GM21737 (cell line): ENCODE results near the gene MOCS1.

Experiments
- ATAC-seq: cut with Tn5 transposase; IDR thresholded peaks from one replicate; pipeline ENCODE4 v1.9.1; 2021; ENCODE audit warnings: mild to moderate bottlenecking, moderate library complexity; ENCODE audit not compliant: unreplicated experiment

The MOCS1 gene

DNA sequence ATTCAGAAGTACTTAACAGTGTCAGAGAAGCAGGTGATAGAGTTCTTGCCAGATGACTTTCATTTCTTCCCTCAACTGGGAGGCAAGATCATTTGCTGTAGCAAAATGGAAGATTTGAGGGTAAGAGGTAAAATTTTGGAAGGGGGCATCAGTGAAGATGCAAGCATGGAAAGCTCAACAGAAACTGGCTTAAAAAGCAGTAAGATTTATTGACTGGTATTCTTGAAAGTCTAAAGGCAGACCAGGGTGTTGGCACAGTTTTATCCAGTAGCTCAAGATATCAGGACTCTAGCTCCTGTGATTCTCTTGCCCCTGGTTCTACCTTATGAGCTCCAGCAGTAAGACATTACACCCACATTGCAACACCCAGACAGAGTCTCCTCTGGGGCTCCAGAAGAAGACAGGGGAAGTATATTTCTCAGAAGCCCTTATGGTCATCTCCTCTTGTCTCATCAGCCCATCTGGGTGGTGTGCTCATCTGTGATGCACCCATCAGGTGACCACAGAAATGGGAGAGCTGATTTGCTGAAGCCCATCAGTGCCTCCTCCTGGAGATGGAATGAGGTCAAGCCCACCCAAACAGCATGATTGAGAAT lies 16.0 kb upstream of the MOCS1 start:
- no peak for ATAC-seq

DNA sequence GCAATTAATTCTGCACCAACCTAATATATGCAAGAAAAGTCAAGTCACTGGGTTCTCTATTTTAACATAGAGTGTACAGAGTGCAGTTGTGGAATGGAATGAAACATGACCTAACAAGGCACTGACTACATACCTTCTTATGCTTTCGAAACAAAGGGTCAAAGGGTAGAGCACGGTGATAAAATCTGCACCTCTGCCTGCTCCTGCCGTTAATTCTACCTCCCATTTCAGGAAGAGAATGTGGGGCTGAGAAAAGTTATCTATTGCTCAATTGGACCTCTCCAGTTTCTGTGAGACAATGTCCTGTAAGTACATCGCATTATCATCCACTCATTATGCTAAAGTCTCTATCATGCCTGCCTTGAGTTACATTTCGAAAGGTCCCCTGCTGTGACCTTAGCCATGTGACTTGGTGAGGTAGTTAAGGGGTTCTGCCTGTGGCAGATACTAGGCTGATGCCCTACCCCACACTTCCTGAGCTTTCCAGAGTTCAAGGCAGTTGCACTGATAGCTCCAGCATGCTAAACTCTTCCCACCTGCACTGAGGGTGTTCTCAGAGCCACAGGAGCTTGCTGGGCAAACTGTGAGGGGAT lies 14.0 kb upstream of the MOCS1 start:
- ATAC-seq = no peak

DNA sequence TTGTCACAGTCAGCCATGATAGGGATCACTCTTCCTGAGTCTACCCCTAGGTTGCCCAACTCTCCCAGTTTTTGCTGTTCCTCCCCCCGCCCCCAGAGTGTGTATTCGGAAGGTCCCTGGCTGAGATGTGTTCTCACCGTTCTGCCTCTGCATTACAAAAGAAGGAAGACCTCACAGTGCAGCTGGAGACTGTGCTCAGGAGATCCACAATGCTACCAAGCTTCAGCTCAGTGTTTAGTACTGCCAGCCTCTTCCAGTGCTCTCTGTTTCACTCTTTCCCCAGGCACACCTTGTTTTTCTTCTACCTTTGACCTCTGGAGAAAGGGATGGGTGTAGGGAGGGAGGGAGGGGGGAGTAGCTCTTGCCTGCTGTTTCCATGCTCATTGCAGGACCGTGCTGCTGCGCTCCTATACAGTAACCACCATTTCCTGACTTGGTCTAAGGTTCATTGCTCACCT lies 13.4 kb upstream of the MOCS1 start:
- ATAC-seq = no peak

DNA sequence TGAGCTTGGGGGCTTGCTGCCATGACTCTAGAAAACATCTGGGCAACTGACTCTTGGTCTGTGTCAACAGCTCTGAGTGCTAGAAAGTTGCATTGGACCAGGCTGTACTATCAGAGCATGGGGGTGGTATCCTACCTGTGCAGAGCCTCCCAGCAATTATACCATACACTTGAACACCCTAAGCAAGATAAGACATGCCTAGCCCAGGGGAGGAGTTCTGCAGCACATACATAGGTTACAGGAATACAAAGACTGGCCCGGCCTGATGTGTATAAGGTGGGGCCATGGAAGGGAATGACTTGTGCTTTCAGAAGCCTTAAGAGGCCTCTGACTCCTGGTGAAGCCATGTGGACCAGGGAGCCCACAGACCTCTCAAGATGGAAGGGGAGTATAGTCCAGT lies 11.4 kb upstream of the MOCS1 start:
- no peak for ATAC-seq

DNA sequence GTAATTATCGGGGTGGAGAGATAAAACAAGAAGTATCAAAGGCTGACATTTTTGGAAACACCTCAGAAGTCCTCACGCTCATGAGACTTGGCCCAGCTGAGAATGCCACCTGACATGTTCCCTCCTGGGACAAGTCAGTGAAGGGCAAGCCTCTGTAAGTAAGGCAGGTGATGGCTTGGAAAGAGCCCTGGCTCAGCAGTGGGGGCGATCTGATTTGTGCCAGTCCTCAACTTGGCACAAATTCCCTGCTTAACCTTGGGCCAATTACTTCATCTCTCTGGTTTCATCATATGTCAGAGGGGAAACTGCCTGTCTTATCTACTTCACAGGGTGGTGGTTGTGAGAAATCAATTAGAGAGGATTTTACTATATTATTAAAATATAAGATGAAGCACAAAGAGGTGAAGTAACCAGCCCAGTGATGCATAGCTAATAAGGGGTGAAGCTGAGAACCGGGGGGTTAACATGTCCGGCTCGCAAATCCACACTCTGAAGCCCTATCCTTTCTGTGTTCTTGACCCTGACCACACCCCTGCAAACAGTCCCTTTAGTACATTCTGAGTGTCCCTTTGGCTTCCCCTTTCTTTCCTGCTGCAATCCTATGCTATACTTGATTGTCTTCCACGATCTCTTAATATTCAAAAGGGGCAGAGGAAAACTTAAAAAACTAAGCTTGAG lies 8.8 kb upstream of the MOCS1 start:
- no peak for ATAC-seq

DNA sequence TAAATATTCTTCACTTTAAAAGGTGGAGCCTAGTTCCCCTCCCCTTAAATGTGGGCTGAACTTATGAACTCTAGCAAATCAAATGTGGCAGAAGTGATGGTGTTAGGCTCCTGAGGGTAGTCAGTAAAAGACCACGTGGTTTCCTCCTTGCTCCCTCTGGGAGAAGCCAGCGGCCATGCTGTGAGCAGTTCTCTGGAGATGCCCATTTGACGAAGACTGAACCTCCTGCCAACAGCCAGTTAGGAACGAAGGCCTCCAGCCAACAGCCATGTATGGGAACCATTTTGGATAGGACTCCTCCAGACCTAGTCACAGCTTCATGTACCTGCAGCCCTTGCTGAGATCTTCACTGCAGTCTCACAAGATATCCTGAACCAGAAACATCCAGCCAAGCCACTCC lies 7.6 kb upstream of the MOCS1 start:
- ATAC-seq = no peak

DNA sequence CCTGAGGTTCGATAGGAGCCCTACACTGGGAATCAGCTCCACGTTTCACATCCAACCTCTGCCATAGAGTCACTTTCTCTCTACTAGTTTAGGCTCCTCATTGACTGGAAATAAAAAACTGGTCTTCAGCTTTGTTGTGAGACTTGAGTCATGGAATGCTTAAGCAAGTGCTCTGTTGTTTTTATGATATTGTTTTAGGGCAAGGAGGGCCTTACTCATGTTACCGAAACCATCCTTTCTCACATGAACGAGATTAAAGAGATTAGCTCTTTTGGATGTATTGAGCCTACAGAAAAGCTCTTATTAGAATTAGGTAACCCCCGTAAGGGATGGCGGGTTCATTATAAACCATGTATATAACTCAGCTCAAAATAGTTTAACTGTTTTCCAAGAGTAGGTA lies 6.9 kb upstream of the MOCS1 start:
- no peak for ATAC-seq

DNA sequence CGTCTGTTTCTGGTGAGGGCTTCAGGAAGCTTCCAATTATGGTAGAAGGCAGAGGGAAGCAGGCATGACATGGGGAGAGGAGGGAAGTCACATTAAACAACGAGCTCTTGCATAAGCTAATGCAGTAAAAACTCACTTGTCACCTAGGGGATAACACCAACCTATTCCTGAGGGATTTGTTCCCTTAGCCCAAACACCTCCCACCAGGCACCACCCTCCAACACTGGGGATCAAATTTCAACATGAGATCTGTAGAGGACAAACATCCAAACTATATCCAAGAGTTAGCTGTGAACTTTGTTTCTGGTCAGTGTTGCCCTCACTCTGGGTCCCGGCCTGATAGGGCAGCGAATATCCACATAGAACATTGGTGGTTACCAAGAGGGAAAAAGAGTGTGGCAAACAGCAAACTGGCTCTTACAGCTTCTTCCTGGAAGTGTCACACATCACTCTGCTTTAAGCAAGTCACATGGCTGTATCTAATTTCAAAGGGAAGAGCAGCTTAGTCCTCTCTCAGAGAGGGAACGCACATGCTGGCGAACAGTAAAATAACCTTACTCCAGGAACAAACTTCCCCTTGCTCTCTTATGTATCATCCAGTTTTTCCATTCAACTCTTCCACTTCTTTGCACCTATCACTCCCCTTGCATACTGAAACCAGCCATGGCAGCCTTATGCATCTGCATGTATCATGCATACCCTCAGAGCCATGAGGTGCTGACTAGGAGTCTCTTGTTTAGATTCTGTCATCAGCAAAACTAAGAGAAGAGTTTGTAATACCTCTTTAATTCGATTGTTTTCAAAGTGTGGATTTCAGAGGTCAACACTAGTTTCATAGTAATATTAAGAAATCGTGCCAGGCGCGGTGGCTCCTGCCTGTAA lies 4.8 kb upstream of the MOCS1 start:
- no peak for ATAC-seq

DNA sequence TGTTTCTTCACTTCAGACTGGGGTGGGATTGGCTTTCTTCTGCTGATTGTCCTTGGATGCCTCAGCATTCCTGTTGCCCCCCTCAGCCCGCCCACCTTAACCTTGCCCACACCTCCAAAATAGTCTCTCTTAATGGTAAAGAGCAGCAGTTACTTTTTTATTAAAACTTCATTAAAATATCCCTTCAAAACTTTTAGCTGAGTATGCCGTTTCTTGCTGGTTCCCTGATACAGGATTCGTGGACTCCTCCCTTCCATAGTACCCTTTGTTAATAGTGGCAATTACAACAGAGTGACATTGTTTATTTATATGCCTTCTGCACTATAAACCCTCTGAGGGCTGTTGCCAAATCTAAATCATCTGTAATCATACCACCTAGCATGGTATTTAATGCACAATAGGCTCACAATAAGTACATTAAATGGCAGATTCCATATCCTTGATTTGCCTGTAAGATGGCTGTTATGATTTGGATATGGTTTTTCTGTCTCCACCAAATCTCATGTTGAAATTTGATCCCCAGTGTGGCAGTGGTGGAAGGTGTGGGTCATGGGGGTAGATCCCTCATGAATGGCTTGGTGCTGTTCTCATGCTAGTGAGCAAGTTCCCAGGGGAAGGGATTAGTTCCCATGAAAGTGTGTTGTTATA lies 3.5 kb upstream of the MOCS1 start:
- no peak for ATAC-seq

DNA sequence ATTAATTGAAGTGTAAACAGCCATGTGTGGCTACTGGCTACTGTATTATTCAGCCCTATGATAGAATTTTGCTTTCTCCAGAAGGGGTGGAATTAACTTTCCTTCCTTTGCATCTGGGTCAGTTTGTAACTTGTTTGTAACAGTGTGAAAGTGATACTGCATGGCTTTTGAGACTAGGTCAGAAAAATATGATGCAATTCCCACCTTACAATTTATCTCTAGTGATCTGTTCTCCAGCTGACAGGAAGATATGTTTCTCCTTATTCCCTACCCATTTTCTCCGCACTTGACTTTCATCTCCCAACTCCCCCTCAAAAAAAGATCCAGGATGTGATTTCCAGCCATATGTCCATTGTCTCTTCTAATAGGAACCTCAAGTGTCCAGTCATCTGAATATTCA lies 2.6 kb upstream of the MOCS1 start:
- no peak for ATAC-seq

DNA sequence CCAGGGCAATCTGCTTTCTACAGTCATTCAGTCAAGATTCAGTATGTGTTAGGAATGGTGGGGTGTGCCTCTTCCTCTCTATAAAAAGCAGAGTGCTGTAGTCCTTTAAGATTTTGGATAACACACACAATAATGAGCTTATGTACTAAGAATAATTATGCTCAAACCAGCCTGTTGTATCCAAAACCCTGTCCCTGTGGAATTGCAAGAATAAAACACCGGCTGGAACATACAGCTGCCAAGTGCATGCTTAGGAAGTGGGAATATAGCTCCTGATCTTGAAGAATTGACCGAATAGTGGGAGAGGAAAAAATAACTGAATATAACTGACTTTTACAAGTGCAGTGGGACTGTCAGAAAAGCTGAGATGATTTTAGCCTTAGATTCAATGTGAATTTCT lies 979 bp upstream of the MOCS1 start:
- no peak for ATAC-seq

DNA sequence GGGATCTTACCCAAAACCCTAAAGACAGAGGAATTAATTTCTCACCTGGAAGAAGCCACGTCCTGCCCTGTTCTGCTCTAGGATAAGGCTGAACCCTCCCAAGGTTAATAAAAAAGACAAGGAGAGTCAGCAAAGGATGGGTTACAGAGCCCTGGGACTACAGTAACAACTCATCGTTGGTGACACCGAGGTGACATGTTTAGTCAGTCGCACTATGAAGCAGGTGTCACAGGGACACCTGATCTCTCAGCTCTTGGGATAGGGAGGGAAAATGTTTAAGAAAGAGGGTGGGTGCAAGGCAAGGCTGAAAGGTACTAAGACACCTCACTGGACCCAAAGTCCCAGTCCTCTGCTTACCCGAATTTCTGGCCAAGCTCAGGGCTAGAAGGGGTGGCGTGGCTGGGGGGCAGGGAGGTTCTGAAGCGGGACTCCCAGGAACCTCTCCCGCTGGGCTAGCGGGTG lies 562 bp downstream of the MOCS1 start:
- ATAC-seq = no peak

DNA sequence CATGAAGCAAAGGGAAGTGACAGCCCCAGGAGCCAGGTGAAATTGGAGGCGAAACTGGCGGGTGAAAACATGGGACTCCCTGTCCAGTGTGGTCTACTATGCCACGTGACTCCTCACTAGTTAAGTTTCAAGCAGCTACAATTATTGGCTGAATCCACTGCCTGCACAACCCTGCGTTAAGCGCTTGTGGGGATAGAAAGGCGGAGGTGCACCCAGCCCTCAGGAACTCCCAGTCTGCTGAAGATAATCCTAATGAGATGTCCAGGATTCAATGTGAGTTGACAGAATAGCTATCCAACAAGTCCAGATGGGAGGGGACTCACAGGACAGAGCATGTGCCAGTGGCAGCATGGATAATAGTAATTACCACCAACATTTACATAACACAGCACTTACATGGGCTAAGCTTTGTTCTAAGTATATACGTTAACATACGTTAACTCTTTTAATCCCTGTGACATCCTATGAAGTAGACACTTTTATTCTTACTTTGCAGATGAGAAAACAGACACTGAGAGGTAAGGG lies 1.8 kb downstream of the MOCS1 start:
- no peak for ATAC-seq

DNA sequence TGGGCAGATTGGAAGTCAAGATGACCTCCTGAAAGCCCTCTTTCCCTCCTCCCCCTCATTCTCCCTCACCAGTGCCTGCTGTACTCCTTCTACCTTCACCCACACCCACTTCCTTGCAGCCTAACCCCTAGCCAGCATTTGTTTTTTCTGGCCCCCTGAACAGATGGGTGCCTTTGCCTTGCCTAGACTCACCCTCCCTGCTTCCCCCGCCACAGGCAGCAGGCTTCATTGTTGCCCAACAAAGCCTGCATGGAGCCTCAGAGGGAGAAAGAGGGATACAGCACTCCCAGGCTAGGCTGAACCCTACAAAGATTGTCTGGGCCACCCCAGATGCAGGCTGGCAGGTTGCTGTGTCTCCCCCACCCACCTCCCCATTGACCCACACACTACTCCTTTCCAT lies 2.7 kb downstream of the MOCS1 start:
- ATAC-seq = no peak

DNA sequence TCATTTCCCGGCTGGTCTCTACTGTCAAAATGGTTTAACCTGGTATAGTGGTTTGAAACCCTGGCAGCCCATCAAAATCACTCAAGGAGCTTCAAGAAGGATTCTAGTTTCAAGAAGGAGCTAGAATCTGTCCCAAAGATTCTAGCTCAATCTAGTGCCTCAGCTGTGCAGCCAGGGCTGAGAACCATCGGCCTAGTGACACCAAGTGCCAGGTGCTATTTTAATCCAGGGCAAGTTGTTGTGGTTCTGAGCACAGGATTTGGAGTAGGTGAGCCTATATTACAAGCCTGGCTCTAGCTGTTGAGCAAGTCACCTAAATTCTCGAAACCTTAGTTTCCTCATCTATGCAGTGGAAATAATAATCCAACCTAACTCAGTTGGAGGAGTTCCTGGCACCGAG lies 3.7 kb downstream of the MOCS1 start:
- no peak for ATAC-seq

DNA sequence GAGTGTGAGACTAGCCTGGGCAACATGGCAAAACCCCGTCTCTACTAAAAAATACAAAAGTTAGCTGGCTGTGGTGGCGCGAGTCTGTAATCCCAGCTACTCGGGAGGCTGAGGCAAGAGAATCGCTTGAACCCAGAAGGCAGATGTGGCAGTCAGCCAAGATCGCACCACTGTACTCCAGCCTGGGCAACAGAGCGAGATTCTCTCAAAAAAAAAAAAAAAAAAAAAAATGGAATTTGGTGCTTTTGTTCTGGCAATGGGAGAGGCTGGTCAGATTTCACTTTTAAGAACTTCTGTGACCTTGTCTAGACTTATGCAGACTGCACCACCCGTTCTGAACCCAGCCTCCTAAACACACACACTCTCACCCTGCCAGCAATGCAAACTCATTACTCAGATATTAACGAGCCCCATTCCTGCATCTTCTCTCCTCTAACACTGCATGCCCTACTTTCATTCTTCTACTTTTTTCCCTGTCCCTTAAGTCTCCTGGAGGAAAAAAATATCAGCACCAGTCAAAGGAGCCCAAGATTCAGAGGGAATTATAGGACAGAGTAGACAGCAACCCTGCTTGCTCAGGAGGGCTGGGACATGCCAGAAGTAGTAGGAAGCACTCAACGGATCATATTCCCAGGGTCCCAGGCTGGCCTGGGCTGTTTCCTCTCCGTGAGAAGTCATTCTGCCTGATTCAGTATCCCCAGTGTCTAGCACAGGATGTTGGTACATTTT lies 4.4 kb downstream of the MOCS1 start:
- no peak for ATAC-seq

DNA sequence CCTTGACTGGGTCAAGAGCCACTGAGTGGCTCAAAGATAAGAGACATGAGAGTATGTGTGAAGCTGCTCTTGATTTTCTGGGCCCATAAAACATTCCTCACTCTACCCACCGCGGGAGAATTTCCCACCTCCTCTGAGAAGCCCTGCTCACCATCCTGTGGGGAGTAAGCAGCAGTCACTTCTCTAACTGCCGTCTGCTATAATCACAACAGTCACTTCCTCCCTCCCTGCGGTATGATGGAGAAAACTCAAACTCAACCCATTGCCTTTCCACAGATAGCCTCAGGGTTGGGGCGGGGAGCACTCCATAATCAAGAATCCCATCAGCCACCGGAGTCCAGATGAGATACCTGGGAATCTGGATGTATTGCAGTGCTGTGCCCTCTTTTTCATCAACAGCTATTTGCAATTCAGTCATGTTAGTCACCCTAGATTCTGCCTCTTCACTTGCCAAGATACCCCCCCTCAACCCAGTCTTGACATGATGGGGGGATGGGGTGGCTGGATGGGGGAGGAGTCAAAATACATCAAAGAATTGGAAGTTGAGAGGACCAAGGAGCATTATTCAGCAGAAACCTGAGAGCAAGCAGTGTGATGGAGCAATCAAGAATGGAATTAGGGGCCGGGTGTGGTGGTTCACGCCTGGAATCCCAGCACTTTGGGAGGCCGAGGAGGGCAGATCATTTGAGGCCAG lies 5.1 kb downstream of the MOCS1 start:
- ATAC-seq = no peak

DNA sequence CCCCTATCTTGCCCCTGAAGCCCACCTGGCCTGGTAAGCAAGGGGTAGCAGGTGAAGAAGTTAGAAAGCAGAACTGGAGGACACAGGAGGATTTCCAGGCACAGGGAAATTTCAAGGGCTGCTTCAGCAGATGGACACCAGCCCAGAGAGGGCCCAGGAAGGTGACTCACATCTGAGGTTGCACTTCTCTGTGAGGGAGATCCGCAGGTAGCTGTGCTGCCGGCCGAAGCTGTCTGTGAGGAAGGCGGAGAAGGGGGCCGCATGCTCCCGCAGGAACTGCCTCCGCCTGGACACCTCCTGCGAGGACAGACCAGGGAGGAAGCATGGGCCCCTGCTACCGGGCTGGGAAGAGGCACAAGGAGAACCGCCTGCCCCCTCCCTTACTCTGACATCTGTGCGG lies 7.1 kb downstream of the MOCS1 start:
- no peak for ATAC-seq

DNA sequence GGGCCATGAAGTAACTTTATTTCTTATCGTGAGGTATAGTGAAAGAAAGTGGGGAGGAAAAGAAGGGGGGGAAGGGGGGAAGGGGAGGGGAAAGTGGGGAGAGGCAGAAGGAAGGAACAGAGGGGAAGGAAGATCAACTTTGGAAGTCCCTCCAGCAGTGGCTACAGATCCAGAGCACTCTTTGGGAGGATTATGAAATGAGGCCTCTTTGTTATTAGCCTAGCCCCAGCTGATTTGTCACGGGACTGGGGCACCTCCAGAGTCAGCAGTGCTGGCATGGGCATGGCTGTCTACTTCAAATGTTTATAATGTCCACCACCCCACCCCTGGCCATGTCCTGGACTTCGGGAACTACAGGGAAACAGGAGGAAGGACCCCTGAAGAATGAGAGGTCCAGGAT lies 7.6 kb downstream of the MOCS1 start:
- no peak for ATAC-seq

DNA sequence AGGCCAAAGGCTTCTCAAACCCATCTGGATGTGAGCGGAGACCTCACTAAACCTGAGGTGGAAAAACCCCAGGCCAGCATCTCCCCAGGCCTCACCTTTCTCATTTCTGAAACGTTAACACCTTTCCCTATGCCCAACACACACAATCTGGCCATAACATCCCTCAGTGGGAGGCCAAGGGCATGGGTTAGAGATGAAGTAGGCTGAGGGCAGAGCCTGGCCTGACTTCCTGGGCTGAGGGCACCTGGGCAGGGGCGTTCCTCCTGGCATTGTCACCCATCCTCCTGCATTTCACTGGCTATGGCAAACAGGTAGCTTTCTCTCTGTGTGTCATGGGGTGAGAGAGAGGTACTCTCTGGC lies 8.4 kb downstream of the MOCS1 start:
- ATAC-seq = no peak
